Measurements from ENCODE around the gene PPP6R1. TPM values are rescaled to one million over a fixed set of nuclear protein-coding genes. Genes with fewer than 3 reads are reported as not detected.

PPP6R1 gene
- polyA plus RNA-seq, 3 donors: 16.9 to 91.3 (median 22.0) TPM

GRCh38 chr19:55265173-55265572 lies 6.4 kb upstream of the PPP6R1 start:
- Histone ChIP-seq H4K20me1 (ENCODE audit: insufficient read depth, low read length) (no peaks in the 10 kb centered on the region), H3K4me1 (ENCODE audit: control insufficient read depth in 1 of 2, insufficient read depth in 2 of 2, low read length in 2 of 2) (peaks cover 0 to 1% of the 10 kb centered on the region in 2 donors), H3K27me3 (ENCODE audit: control insufficient read depth in 2 of 2, insufficient read depth in 2 of 2, low read length in 2 of 2) (no peaks in the 10 kb centered on the region), H3K27ac (ENCODE audit: low read depth in 1 of 2, low read length in 2 of 2) (no peak overlapping the region), H3K9ac (ENCODE audit: insufficient read depth, low read length, poor library complexity, severe bottlenecking) (no peak overlapping the region), H3K79me2 (ENCODE audit: insufficient read depth, low read length) (no peaks in the 10 kb centered on the region), H3K4me3 (replicated peaks in 1 of 3; ENCODE audit: low read depth in 2 of 3, low read length in 3 of 3) (no peak overlapping the region), H2AFZ (ENCODE audit: insufficient read depth, low read depth, low read length, poor library complexity, severe bottlenecking) (no peak overlapping the region), H3K4me2 (replicated peaks; ENCODE audit: extremely low read depth, low read length, poor library complexity, severe bottlenecking) (no peak overlapping the region), H3K36me3 (replicated peaks in 1 of 2; ENCODE audit: control insufficient read depth in 1 of 2, insufficient read depth in 2 of 2, low read length in 2 of 2) (peaks cover 0 to 16% of the 10 kb centered on the region in 2 donors), H3K9me3 (replicated peaks in 1 of 2; ENCODE audit: control insufficient read depth in 1 of 2, insufficient read depth in 1 of 2, low read length in 2 of 2) (peaks cover 0 to 3% of the 10 kb centered on the region in 2 donors)
- no peak overlapping the region for H3K27ac Mint-ChIP-seq
- H3K4me1 Mint-ChIP-seq: peaks cover 2% of the 10 kb centered on the region
- DNase-seq: no peak
- WGBS (ENCODE audit: insufficient coverage): 100% methylated on average over 8 of the region's 16 CpGs
- intact Hi-C loops (cut with micrococcal nuclease): no loop called here
- TF ChIP-seq CTCF (IDR thresholded peaks at IDR 0.05): no peak
- no peak overlapping the region for H3K4me3 Mint-ChIP-seq
- peaks cover 0 to 9% (median 4%) of the 10 kb centered on the region in 7 donors for H3K9me3 Mint-ChIP-seq
- peaks cover 17 to 26% of the 10 kb centered on the region in 2 donors for H3K36me3 Mint-ChIP-seq
- no peaks in the 10 kb centered on the region for H3K27me3 Mint-ChIP-seq (ENCODE audit: low read depth in 3 of 3)

- Mint-ChIP-seq H3K4me1 (peaks cover 5% of the 10 kb centered on the region), H3K9me3 (peaks cover 0 to 9% (median 4%) of the 10 kb centered on the region in 7 donors)
- TF ChIP-seq CTCF (IDR thresholded peaks at IDR 0.05): no peak
These were observed 5.7 kb upstream of the PPP6R1 start for GRCh38 chr19:55264531-55264930.

More at GRCh38 chr19:55264531-55264930, 5.7 kb upstream of the PPP6R1 start:
- no peak overlapping the region for H3K4me3 Mint-ChIP-seq
- peaks cover 6 to 7% of the 10 kb centered on the region in 2 donors for H3K4me1 ChIP-seq (ENCODE audit: control insufficient read depth in 1 of 2, insufficient read depth in 2 of 2, low read length in 2 of 2)
- no peaks in the 10 kb centered on the region for H3K27me3 ChIP-seq (ENCODE audit: control insufficient read depth in 2 of 2, insufficient read depth in 2 of 2, low read length in 2 of 2)
- no peak overlapping the region for H2AFZ ChIP-seq (ENCODE audit: insufficient read depth, low read depth, low read length, poor library complexity, severe bottlenecking)
- no peak overlapping the region for H3K27ac ChIP-seq (ENCODE audit: low read depth in 1 of 2, low read length in 2 of 2)
- peaks cover 0 to 3% of the 10 kb centered on the region in 2 donors for H3K9me3 ChIP-seq (replicated peaks in 1 of 2; ENCODE audit: control insufficient read depth in 1 of 2, insufficient read depth in 1 of 2, low read length in 2 of 2)
- no peaks in the 10 kb centered on the region for H4K20me1 ChIP-seq (ENCODE audit: insufficient read depth, low read length)
- H3K79me2 ChIP-seq (ENCODE audit: insufficient read depth, low read length): no peaks in the 10 kb centered on the region
- intact Hi-C loops (cut with micrococcal nuclease): no loop called here
- WGBS (ENCODE audit: insufficient coverage): 100% methylated on average over 1 of the region's 5 CpGs
- no peak overlapping the region for H3K9ac ChIP-seq (ENCODE audit: insufficient read depth, low read length, poor library complexity, severe bottlenecking)
- H3K4me2 ChIP-seq (replicated peaks; ENCODE audit: extremely low read depth, low read length, poor library complexity, severe bottlenecking): no peak overlapping the region
- H3K27me3 Mint-ChIP-seq (ENCODE audit: low read depth in 3 of 3): no peaks in the 10 kb centered on the region
- H3K4me3 ChIP-seq (replicated peaks in 1 of 3; ENCODE audit: low read depth in 2 of 3, low read length in 3 of 3): no peak overlapping the region
- peaks cover 16 to 22% of the 10 kb centered on the region in 2 donors for H3K36me3 Mint-ChIP-seq
- H3K36me3 ChIP-seq (replicated peaks in 1 of 2; ENCODE audit: control insufficient read depth in 1 of 2, insufficient read depth in 2 of 2, low read length in 2 of 2): peaks cover 0 to 13% of the 10 kb centered on the region in 2 donors
- H3K27ac Mint-ChIP-seq: no peak overlapping the region
- no peak for DNase-seq

Measured in CD14-positive monocyte (primary cell).